AG04450 (cell line): ENCODE results near the gene BAHCC1. TPM values are rescaled to one million over a fixed set of nuclear protein-coding genes. Genes with fewer than 3 reads are reported as not detected.

Experiments used
- CTCF ChIA-PET: fragments of 300-600, 350-600 bp; formaldehyde crosslinking; extraction: SDS; loops from one replicate; lab custom pipeline; 2022; ENCODE audit warnings: antibody characterized with exemption, inconsistent platforms; lab: Charles Lee
- POLR2A ChIA-PET: fragments of 350-600 bp; formaldehyde crosslinking; extraction: SDS; loops from one replicate; lab custom pipeline; 2021; ENCODE audit warnings: antibody characterized with exemption, inconsistent platforms; lab: Yijun Ruan, JAX
- DNase-seq: peaks from one replicate; pipeline ENCODE4 v3.0.0-alpha.2; 2011; ENCODE audit warnings: low read depth, low spot score
- H3K27ac ChIP-seq: one replicate; pipeline ENCODE4 v1.5.1; 2012; ENCODE audit warnings: low read depth, low read length, control low read depth
- H3K27me3 ChIP-seq: one replicate; pipeline ENCODE4 v1.6.0; 2012; ENCODE audit warnings: low read length; ENCODE audit not compliant: control insufficient read depth, insufficient read depth
- H3K4me3 ChIP-seq: 2 replicates; pipeline ENCODE4 v1.5.1; 2011; ENCODE audit warnings: mild to moderate bottlenecking, low read depth, low read length, control low read depth
- H3K9me3 ChIP-seq: 2 replicates; pipeline ENCODE4 v1.5.1; 2012; ENCODE audit warnings: low read length; ENCODE audit not compliant: control insufficient read depth, insufficient read depth
- polyA plus RNA-seq: library from polyadenylated mRNA; depleted of rRNA; stranded (reverse); fragments of >200 nt; gene quantifications from 2 replicates; pipeline ENCODE4 v1.2.3, GENCODE V29; 2011
- TF ChIP-seq, protein P1 (sequence below): IDR thresholded peaks from 2 replicates; pipeline ENCODE4 v1.5.1; 2011; ENCODE audit warnings: low read depth, low read length, control low read depth, inconsistent platforms

Gene BAHCC1
- polyA plus RNA-seq, 1 experiment, result 1.3 TPM

DNA sequence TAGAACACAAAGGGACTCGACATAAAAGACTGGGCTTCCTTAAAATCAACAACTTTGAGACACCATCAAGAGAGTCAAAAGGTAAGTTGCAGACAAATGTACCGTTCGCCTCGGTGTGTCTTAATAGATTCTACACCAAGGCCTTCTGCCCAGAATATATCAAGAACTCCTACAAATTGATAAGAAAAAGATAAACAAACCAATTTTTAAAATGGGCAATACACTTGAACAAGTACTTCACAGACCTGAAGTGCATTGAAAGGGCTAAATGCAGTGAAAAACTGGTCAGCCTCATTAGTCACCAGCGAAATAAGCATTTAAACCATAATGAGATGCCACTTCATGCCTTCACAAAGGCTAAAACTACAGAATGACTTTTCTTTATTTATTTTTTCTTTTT, 20.4 kb upstream of the BAHCC1 start:
- no peaks in the 10 kb centered on the region; the same call in 1 of the 2 replicates for H3K9me3 ChIP-seq
- TF ChIP-seq, protein P1, sequence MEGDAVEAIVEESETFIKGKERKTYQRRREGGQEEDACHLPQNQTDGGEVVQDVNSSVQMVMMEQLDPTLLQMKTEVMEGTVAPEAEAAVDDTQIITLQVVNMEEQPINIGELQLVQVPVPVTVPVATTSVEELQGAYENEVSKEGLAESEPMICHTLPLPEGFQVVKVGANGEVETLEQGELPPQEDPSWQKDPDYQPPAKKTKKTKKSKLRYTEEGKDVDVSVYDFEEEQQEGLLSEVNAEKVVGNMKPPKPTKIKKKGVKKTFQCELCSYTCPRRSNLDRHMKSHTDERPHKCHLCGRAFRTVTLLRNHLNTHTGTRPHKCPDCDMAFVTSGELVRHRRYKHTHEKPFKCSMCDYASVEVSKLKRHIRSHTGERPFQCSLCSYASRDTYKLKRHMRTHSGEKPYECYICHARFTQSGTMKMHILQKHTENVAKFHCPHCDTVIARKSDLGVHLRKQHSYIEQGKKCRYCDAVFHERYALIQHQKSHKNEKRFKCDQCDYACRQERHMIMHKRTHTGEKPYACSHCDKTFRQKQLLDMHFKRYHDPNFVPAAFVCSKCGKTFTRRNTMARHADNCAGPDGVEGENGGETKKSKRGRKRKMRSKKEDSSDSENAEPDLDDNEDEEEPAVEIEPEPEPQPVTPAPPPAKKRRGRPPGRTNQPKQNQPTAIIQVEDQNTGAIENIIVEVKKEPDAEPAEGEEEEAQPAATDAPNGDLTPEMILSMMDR, result no peak
- H3K27ac ChIP-seq, result no peak overlapping the region
- no peak overlapping the region for H3K4me3 ChIP-seq
- no peak for DNase-seq
- H3K27me3 ChIP-seq, result peaks cover 10% of the 10 kb centered on the region
- CTCF ChIA-PET, result no interaction called here
- POLR2A ChIA-PET, result no interaction called here

DNA sequence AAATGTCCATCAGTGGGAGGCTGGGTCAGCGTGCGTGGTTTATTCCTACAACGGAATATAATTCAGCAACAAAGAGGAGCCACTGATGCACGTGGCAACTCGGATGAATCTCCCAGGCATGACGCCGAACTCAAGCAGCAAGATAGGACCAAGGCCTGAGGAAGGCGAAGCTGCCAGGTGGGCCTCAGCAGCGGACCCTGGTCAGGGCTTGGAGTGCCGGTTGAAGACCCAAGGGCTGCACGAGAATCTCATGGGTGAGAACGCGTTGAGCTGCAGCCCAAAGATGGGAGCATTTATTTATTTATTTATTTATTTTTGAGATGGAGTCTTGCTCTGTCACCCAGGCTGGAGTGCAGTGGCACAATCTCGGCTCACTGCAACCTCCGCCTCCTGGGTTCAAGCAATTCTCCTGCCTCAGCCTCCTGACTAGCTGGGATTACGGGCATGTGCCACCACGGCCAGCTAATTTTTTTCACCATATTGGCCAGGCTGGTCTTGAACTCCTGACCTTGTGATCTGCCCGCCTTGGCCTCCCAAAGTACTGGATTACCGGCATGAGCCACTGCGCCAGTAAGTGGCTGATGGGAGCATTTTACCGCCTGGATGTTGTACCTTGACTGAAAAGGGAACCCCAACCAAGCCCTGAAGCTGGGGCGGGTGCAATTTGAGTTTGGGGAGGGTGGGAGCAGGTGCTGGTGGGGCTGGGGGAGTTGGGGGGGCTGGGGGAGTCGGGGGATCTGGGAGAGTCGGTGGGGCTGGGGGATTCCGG, 18.1 kb upstream of the BAHCC1 start:
- ChIA-PET CTCF (no interaction called here), POLR2A (interaction anchor here (1.0 kb wide), 1 partner anchor 15 kb away, joined by 3 read pairs; no protein-coding TSS in a partner anchor)
- Histone ChIP-seq H3K27me3 (peaks cover 8% of the 10 kb centered on the region), H3K27ac (no peak overlapping the region), H3K9me3 (peaks cover 3% of the 10 kb centered on the region; the same call in 1 of the 2 replicates), H3K4me3 (no peak overlapping the region)
- no peak for DNase-seq
- TF ChIP-seq, protein P1, result no peak

GRCh38 chr17:81378941-81379511, 16.2 kb upstream of the BAHCC1 start:
- TF ChIP-seq, protein P1, result no peak
- H3K9me3 ChIP-seq, result peaks cover 3% of the 10 kb centered on the region; the same call in 1 of the 2 replicates
- H3K4me3 ChIP-seq, result no peak overlapping the region
- ChIA-PET CTCF (no interaction called here), POLR2A (interaction anchor here (0.7 kb wide), 1 partner anchor 129 kb away, joined by 7 read pairs; no protein-coding TSS in a partner anchor)
- H3K27me3 ChIP-seq, result peaks cover 8% of the 10 kb centered on the region
- no peak overlapping the region for H3K27ac ChIP-seq
- DNase-seq, result no peak

- Histone ChIP-seq H3K27me3 (peaks cover 8% of the 10 kb centered on the region), H3K27ac (no peak overlapping the region), H3K4me3 (no peak overlapping the region), H3K9me3 (peaks cover 3% of the 10 kb centered on the region; the same call in 1 of the 2 replicates)
- POLR2A ChIA-PET, result no interaction called here
- DNase-seq, result no peak
- TF ChIP-seq, protein P1, result no peak
- CTCF ChIA-PET, result no interaction called here
Observed at GRCh38 chr17:81379523-81379942, 15.7 kb upstream of the BAHCC1 start.

GRCh38 chr17:81380131-81380530, 15.1 kb upstream of the BAHCC1 start:
- no peak overlapping the region for H3K27ac ChIP-seq
- ChIA-PET CTCF (no interaction called here), POLR2A (no interaction called here)
- peaks cover 5% of the 10 kb centered on the region for H3K27me3 ChIP-seq
- DNase-seq, result no peak
- H3K9me3 ChIP-seq, result peaks cover 3% of the 10 kb centered on the region; the same call in 1 of the 2 replicates
- no peak overlapping the region for H3K4me3 ChIP-seq
- TF ChIP-seq, protein P1, result no peak
